Measurements from ENCODE around the gene STX16. TPM values are rescaled to one million over a fixed set of nuclear protein-coding genes. Genes with fewer than 3 reads are reported as not detected.
A peak's percentile ranks its signal among the peaks of the same experiment; 100 is the strongest.

STX16 gene
- total and polyA plus RNA-seq, 2 of the 13 experiments (the other 11 are each of a cell fraction or from before 2014, with no cell fraction given), result 28.0 to 72.7 TPM

- TF ChIP-seq ZNF44 (CRISPR knock-in tag; IDR thresholded peaks at IDR 0.05), result peak; percentile 97; the same call in 1 of the 2 replicates
- peak; percentile 98 for TF ChIP-seq SNAPC4 (CRISPR knock-in tag; IDR thresholded peaks at IDR 0.05)
- no peak for TF ChIP-seq ARNT (IDR thresholded peaks at IDR 0.05)
- TF ChIP-seq ZNF281 (CRISPR knock-in tag; IDR thresholded peaks at IDR 0.05; ENCODE audit: borderline replicate concordance), result peak; percentile 89
- TF ChIP-seq PRDM10 (CRISPR knock-in tag; IDR thresholded peaks at IDR 0.05; ENCODE audit: low read depth), result peak; percentile 91
- peak; percentile 77 for TF ChIP-seq ZFP36 (IDR thresholded peaks at IDR 0.05; ENCODE audit: borderline replicate concordance, low read depth, low read length, partially characterized antibody)
- TF ChIP-seq GATAD1 (CRISPR knock-in tag; IDR thresholded peaks at IDR 0.05), result peak; percentile 100
- peak; percentile 98 for TF ChIP-seq HOXA9 (CRISPR knock-in tag; IDR thresholded peaks at IDR 0.05; ENCODE audit: borderline replicate concordance)
- peak; percentile 80; the same call in 1 of the 2 replicates for TF ChIP-seq ZSCAN12 (CRISPR knock-in tag; IDR thresholded peaks at IDR 0.05)
- no peak; the same call in 1 of the 2 replicates for TF ChIP-seq ATF1 (CRISPR knock-in tag; IDR thresholded peaks at IDR 0.05)
- TF ChIP-seq PBX2 (CRISPR knock-in tag; IDR thresholded peaks at IDR 0.05), result 0 out of 2 replicates have a peak, but pooled peaks have one; percentile 13
- peak; percentile 92 for TF ChIP-seq HNF4G (IDR thresholded peaks at IDR 0.05; ENCODE audit: borderline replicate concordance, low read depth, low read length)
- peak; percentile 96 for TF ChIP-seq HNF4G (CRISPR knock-in tag; IDR thresholded peaks at IDR 0.05; ENCODE audit: borderline replicate concordance, low read depth)
- peak; percentile 98 for TF ChIP-seq DR1 (CRISPR knock-in tag; IDR thresholded peaks at IDR 0.05)
- TF ChIP-seq JUN (CRISPR knock-in tag; IDR thresholded peaks at IDR 0.05), result peak; percentile 95
- peak; percentile 99 for TF ChIP-seq ZNF33B (CRISPR knock-in tag; IDR thresholded peaks at IDR 0.05)
Measured at GRCh38 chr20:58650776-58651558, at the start of gene STX16 (continued).
